ENCODE data around the gene ZC3H7A. TPM values are rescaled to one million over a fixed set of nuclear protein-coding genes. Genes with fewer than 3 reads are reported as not detected.

ZC3H7A gene
- total RNA-seq, 1 experiment from 2014 or later = 45.9 TPM

DNA sequence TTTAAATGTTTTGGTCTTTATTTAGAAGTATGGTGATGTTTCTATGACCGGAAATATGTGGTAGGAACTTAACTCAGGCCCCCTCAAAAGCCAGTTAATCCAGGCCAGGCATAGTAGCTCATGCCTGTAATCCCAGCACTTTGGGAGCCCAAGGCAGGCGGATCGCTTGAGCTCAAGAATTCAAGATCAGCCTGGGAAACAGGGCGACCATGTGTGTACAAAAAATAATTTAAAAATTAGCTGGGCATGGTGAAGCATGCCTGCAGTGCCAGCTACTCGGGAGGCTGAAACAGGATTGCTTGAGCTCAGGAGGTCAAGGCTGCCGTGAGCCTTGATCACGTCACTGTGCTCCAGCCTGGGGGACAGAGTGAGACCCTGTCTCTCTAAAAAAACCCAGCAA is 44.0 kb upstream of the ZC3H7A start:
- ChIA-PET POLR2A (no interaction called here), CTCF (interaction anchor here (1.6 kb wide), 1 partner anchor 44 kb away, joined by 4 read pairs; the partner anchor contains the start of gene ZC3H7A)
- TF ChIP-seq RORB (CRISPR knock-in tag; IDR thresholded peaks at IDR 0.05) = no peak
- no peak for TF ChIP-seq TEAD4 (CRISPR knock-in tag; IDR thresholded peaks at IDR 0.05)
- TF ChIP-seq SMAD3 (CRISPR knock-in tag; IDR thresholded peaks at IDR 0.05; ENCODE audit: borderline replicate concordance) = no peak
- no peak for TF ChIP-seq TCF7 (CRISPR knock-in tag; IDR thresholded peaks at IDR 0.05; ENCODE audit: low read depth)
- no peak for TF ChIP-seq TP53 (CRISPR knock-in tag; IDR thresholded peaks at IDR 0.05)
- no peak for TF ChIP-seq FOXP1 (CRISPR knock-in tag; IDR thresholded peaks at IDR 0.05; ENCODE audit: borderline replicate concordance)
- no peak for TF ChIP-seq PRRX2 (CRISPR knock-in tag; IDR thresholded peaks at IDR 0.05)
- no peak for TF ChIP-seq KAT7 (CRISPR knock-in tag; IDR thresholded peaks at IDR 0.05; ENCODE audit: borderline replicate concordance)
- TF ChIP-seq, protein P1, sequence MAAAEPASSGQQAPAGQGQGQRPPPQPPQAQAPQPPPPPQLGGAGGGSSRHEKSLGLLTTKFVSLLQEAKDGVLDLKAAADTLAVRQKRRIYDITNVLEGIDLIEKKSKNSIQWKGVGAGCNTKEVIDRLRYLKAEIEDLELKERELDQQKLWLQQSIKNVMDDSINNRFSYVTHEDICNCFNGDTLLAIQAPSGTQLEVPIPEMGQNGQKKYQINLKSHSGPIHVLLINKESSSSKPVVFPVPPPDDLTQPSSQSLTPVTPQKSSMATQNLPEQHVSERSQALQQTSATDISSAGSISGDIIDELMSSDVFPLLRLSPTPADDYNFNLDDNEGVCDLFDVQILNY (CRISPR knock-in tag; IDR thresholded peaks at IDR 0.05) = no peak
- TF ChIP-seq, protein P2, sequence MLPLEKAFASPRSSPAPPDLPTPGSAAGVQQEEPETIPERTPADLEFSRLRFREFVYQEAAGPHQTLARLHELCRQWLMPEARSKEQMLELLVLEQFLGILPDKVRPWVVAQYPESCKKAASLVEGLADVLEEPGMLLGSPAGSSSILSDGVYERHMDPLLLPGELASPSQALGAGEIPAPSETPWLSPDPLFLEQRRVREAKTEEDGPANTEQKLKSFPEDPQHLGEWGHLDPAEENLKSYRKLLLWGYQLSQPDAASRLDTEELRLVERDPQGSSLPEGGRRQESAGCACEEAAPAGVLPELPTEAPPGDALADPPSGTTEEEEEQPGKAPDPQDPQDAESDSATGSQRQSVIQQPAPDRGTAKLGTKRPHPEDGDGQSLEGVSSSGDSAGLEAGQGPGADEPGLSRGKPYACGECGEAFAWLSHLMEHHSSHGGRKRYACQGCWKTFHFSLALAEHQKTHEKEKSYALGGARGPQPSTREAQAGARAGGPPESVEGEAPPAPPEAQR (CRISPR knock-in tag; IDR thresholded peaks at IDR 0.05) = no peak
- TF ChIP-seq, protein P3, sequence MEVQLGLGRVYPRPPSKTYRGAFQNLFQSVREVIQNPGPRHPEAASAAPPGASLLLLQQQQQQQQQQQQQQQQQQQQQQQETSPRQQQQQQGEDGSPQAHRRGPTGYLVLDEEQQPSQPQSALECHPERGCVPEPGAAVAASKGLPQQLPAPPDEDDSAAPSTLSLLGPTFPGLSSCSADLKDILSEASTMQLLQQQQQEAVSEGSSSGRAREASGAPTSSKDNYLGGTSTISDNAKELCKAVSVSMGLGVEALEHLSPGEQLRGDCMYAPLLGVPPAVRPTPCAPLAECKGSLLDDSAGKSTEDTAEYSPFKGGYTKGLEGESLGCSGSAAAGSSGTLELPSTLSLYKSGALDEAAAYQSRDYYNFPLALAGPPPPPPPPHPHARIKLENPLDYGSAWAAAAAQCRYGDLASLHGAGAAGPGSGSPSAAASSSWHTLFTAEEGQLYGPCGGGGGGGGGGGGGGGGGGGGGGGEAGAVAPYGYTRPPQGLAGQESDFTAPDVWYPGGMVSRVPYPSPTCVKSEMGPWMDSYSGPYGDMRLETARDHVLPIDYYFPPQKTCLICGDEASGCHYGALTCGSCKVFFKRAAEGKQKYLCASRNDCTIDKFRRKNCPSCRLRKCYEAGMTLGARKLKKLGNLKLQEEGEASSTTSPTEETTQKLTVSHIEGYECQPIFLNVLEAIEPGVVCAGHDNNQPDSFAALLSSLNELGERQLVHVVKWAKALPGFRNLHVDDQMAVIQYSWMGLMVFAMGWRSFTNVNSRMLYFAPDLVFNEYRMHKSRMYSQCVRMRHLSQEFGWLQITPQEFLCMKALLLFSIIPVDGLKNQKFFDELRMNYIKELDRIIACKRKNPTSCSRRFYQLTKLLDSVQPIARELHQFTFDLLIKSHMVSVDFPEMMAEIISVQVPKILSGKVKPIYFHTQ (CRISPR knock-in tag; IDR thresholded peaks at IDR 0.05) = no peak
- TF ChIP-seq, protein P4, sequence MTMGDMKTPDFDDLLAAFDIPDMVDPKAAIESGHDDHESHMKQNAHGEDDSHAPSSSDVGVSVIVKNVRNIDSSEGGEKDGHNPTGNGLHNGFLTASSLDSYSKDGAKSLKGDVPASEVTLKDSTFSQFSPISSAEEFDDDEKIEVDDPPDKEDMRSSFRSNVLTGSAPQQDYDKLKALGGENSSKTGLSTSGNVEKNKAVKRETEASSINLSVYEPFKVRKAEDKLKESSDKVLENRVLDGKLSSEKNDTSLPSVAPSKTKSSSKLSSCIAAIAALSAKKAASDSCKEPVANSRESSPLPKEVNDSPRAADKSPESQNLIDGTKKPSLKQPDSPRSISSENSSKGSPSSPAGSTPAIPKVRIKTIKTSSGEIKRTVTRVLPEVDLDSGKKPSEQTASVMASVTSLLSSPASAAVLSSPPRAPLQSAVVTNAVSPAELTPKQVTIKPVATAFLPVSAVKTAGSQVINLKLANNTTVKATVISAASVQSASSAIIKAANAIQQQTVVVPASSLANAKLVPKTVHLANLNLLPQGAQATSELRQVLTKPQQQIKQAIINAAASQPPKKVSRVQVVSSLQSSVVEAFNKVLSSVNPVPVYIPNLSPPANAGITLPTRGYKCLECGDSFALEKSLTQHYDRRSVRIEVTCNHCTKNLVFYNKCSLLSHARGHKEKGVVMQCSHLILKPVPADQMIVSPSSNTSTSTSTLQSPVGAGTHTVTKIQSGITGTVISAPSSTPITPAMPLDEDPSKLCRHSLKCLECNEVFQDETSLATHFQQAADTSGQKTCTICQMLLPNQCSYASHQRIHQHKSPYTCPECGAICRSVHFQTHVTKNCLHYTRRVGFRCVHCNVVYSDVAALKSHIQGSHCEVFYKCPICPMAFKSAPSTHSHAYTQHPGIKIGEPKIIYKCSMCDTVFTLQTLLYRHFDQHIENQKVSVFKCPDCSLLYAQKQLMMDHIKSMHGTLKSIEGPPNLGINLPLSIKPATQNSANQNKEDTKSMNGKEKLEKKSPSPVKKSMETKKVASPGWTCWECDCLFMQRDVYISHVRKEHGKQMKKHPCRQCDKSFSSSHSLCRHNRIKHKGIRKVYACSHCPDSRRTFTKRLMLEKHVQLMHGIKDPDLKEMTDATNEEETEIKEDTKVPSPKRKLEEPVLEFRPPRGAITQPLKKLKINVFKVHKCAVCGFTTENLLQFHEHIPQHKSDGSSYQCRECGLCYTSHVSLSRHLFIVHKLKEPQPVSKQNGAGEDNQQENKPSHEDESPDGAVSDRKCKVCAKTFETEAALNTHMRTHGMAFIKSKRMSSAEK (CRISPR knock-in tag; IDR thresholded peaks at IDR 0.05; ENCODE audit: borderline replicate concordance) = no peak
- no peak for TF ChIP-seq ZNF263 (CRISPR knock-in tag; IDR thresholded peaks at IDR 0.05; ENCODE audit: low read depth)
- no peak for TF ChIP-seq NFYB (CRISPR knock-in tag; conservative IDR thresholded peaks at IDR 0.05; ENCODE audit: low read depth)
- no peak for TF ChIP-seq ZNF671 (CRISPR knock-in tag; IDR thresholded peaks at IDR 0.05)
- TF ChIP-seq, protein P5, sequence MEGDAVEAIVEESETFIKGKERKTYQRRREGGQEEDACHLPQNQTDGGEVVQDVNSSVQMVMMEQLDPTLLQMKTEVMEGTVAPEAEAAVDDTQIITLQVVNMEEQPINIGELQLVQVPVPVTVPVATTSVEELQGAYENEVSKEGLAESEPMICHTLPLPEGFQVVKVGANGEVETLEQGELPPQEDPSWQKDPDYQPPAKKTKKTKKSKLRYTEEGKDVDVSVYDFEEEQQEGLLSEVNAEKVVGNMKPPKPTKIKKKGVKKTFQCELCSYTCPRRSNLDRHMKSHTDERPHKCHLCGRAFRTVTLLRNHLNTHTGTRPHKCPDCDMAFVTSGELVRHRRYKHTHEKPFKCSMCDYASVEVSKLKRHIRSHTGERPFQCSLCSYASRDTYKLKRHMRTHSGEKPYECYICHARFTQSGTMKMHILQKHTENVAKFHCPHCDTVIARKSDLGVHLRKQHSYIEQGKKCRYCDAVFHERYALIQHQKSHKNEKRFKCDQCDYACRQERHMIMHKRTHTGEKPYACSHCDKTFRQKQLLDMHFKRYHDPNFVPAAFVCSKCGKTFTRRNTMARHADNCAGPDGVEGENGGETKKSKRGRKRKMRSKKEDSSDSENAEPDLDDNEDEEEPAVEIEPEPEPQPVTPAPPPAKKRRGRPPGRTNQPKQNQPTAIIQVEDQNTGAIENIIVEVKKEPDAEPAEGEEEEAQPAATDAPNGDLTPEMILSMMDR (IDR thresholded peaks at IDR 0.05) = no peak
- TF ChIP-seq CREM (CRISPR knock-in tag; IDR thresholded peaks at IDR 0.05) = no peak
- H3K4me3 Mint-ChIP-seq = no peak overlapping the region
- no peaks in the 10 kb centered on the region for H3K9me3 Mint-ChIP-seq
- H3K36me3 Mint-ChIP-seq = peaks cover 82% of the 10 kb centered on the region
- no peak overlapping the region for H3K27ac Mint-ChIP-seq
- peaks cover 11% of the 10 kb centered on the region for H3K4me1 Mint-ChIP-seq
- ATAC-seq = no peak
- no peaks in the 10 kb centered on the region for H3K27me3 Mint-ChIP-seq (ENCODE audit: low read depth)
- DNase-seq (ENCODE audit: low spot score) = no peak
